Measurements from ENCODE around the gene CFAP77.
A peak's percentile ranks its signal among the peaks of the same experiment; 100 is the strongest.

The CFAP77 gene

GRCh38 chr9:132412089-132412488 lies 2.1 kb downstream of the CFAP77 start:
- H3K36me3 ChIP-seq (ENCODE audit: control insufficient read depth in 1 of 2, insufficient read depth in 2 of 2, low read length in 2 of 2) = no peaks in the 10 kb centered on the region
- no peak overlapping the region for H3K27ac ChIP-seq (ENCODE audit: low read depth, low read length)
- H2BK5ac ChIP-seq (ENCODE audit: low read depth, low read length, poor library complexity) = no peak overlapping the region
- H4K91ac ChIP-seq (ENCODE audit: low read depth, low read length) = no peak overlapping the region
- no peaks in the 10 kb centered on the region for H3K79me2 ChIP-seq (ENCODE audit: control insufficient read depth, insufficient read depth, low read length, poor library complexity)
- DNase-seq = peak in 1 of 2 donors; percentile 40
- no peak overlapping the region for H3K4me3 ChIP-seq (ENCODE audit: low read depth, low read length)
- no peak overlapping the region for H2BK120ac ChIP-seq (ENCODE audit: insufficient read depth, low read length, poor library complexity)
- peaks cover 8 to 14% of the 10 kb centered on the region in 2 experiments for H3K4me1 ChIP-seq (ENCODE audit: control insufficient read depth in 1 of 2, insufficient read depth in 2 of 2, low read length in 2 of 2)
- H3K4ac ChIP-seq (ENCODE audit: low read depth, low read length) = no peak overlapping the region
- H2AK5ac ChIP-seq (ENCODE audit: low read length) = no peak overlapping the region
- WGBS (ENCODE audit: extremely low coverage, insufficient coverage, insufficient read length) = no CpG with 5 or more reads among the region's 8 CpGs
- no peak overlapping the region for H2BK12ac ChIP-seq (ENCODE audit: low read length)
- H3K79me1 ChIP-seq (ENCODE audit: low read length) = no peaks in the 10 kb centered on the region
- H3K27me3 ChIP-seq (ENCODE audit: insufficient read depth, low read length) = peaks cover 17% of the 10 kb centered on the region
- H4K8ac ChIP-seq (ENCODE audit: low read depth, low read length) = no peak overlapping the region
- no peak overlapping the region for H3K23ac ChIP-seq (ENCODE audit: low read length)
- no peak overlapping the region for H3K9ac ChIP-seq (ENCODE audit: low read length)
- no peak overlapping the region for H3K14ac ChIP-seq (ENCODE audit: low read length)
- no peak overlapping the region for H2AFZ ChIP-seq (ENCODE audit: insufficient read depth, low read length, poor library complexity)
- no peak overlapping the region for H3K18ac ChIP-seq (ENCODE audit: low read length)
- no peak overlapping the region for H3K4me2 ChIP-seq (ENCODE audit: low read length)
- peaks cover 6% of the 10 kb centered on the region for H3K9me3 ChIP-seq (ENCODE audit: insufficient read depth, low read depth, low read length)
- H4K12ac ChIP-seq (ENCODE audit: low read depth, low read length) = no peak overlapping the region

- H4K91ac ChIP-seq (ENCODE audit: low read depth, low read length) = no peak overlapping the region
Measured at GRCh38 chr9:132413926-132414325, 3.9 kb downstream of the CFAP77 start.

GRCh38 chr9:132414731-132415130 lies 4.7 kb downstream of the CFAP77 start:
- H3K9ac ChIP-seq (ENCODE audit: low read length) = no peak overlapping the region
- no peak overlapping the region for H3K18ac ChIP-seq (ENCODE audit: low read length)
- H2AFZ ChIP-seq (ENCODE audit: insufficient read depth, low read length, poor library complexity) = no peak overlapping the region
- H2BK120ac ChIP-seq (ENCODE audit: insufficient read depth, low read length, poor library complexity) = no peak overlapping the region
- DNase-seq = no peak
- H3K4me3 ChIP-seq (ENCODE audit: low read depth, low read length) = no peak overlapping the region
- no CpG with 5 or more reads among the region's 7 CpGs for WGBS (ENCODE audit: extremely low coverage, insufficient coverage, insufficient read length)
- no peak overlapping the region for H3K14ac ChIP-seq (ENCODE audit: low read length)
- no peak overlapping the region for H2AK5ac ChIP-seq (ENCODE audit: low read length)
- H3K9me3 ChIP-seq (ENCODE audit: insufficient read depth, low read depth, low read length) = peaks cover 6% of the 10 kb centered on the region
- H3K79me2 ChIP-seq (ENCODE audit: control insufficient read depth, insufficient read depth, low read length, poor library complexity) = no peaks in the 10 kb centered on the region
- no peaks in the 10 kb centered on the region for H3K79me1 ChIP-seq (ENCODE audit: low read length)
- H2BK5ac ChIP-seq (ENCODE audit: low read depth, low read length, poor library complexity) = no peak overlapping the region
- no peaks in the 10 kb centered on the region for H3K36me3 ChIP-seq (ENCODE audit: control insufficient read depth in 1 of 2, insufficient read depth in 2 of 2, low read length in 2 of 2)
- H3K4ac ChIP-seq (ENCODE audit: low read depth, low read length) = no peak overlapping the region
- H3K27ac ChIP-seq (ENCODE audit: low read depth, low read length) = no peak overlapping the region
- H4K91ac ChIP-seq (ENCODE audit: low read depth, low read length) = no peak overlapping the region
- peaks cover 8 to 11% of the 10 kb centered on the region in 2 experiments for H3K4me1 ChIP-seq (ENCODE audit: control insufficient read depth in 1 of 2, insufficient read depth in 2 of 2, low read length in 2 of 2)
- no peak overlapping the region for H4K8ac ChIP-seq (ENCODE audit: low read depth, low read length)
- no peak overlapping the region for H3K4me2 ChIP-seq (ENCODE audit: low read length)
- H2BK12ac ChIP-seq (ENCODE audit: low read length) = no peak overlapping the region
- peaks cover 10% of the 10 kb centered on the region for H3K27me3 ChIP-seq (ENCODE audit: insufficient read depth, low read length)
- H4K12ac ChIP-seq (ENCODE audit: low read depth, low read length) = no peak overlapping the region
- no peak overlapping the region for H3K23ac ChIP-seq (ENCODE audit: low read length)

More at GRCh38 chr9:132413926-132414325, 3.9 kb downstream of the CFAP77 start:
- no CpG with 5 or more reads among the region's 5 CpGs for WGBS (ENCODE audit: extremely low coverage, insufficient coverage, insufficient read length)
- Histone ChIP-seq H3K14ac (ENCODE audit: low read length) (no peak overlapping the region), H3K9me3 (ENCODE audit: insufficient read depth, low read depth, low read length) (peaks cover 6% of the 10 kb centered on the region), H4K12ac (ENCODE audit: low read depth, low read length) (no peak overlapping the region), H3K27ac (ENCODE audit: low read depth, low read length) (no peak overlapping the region), H3K23ac (ENCODE audit: low read length) (no peak overlapping the region), H3K27me3 (ENCODE audit: insufficient read depth, low read length) (peaks cover 17% of the 10 kb centered on the region), H2AK5ac (ENCODE audit: low read length) (no peak overlapping the region), H3K79me2 (ENCODE audit: control insufficient read depth, insufficient read depth, low read length, poor library complexity) (no peaks in the 10 kb centered on the region), H3K4me2 (ENCODE audit: low read length) (no peak overlapping the region), H3K4me3 (ENCODE audit: low read depth, low read length) (no peak overlapping the region), H2BK12ac (ENCODE audit: low read length) (no peak overlapping the region), H2AFZ (ENCODE audit: insufficient read depth, low read length, poor library complexity) (no peak overlapping the region), H3K4me1 (ENCODE audit: control insufficient read depth in 1 of 2, insufficient read depth in 2 of 2, low read length in 2 of 2) (peaks cover 8 to 14% of the 10 kb centered on the region in 2 experiments), H4K8ac (ENCODE audit: low read depth, low read length) (no peak overlapping the region), H3K79me1 (ENCODE audit: low read length) (no peaks in the 10 kb centered on the region), H3K9ac (ENCODE audit: low read length) (no peak overlapping the region), H2BK5ac (ENCODE audit: low read depth, low read length, poor library complexity) (no peak overlapping the region), H3K36me3 (ENCODE audit: control insufficient read depth in 1 of 2, insufficient read depth in 2 of 2, low read length in 2 of 2) (no peaks in the 10 kb centered on the region), H3K18ac (ENCODE audit: low read length) (no peak overlapping the region), H2BK120ac (ENCODE audit: insufficient read depth, low read length, poor library complexity) (no peak overlapping the region), H3K4ac (ENCODE audit: low read depth, low read length) (no peak overlapping the region)
- no peak for DNase-seq

- no peak overlapping the region for H3K23ac ChIP-seq (ENCODE audit: low read length)
- no peak overlapping the region for H3K9ac ChIP-seq (ENCODE audit: low read length)
- no peak overlapping the region for H3K14ac ChIP-seq (ENCODE audit: low read length)
- DNase-seq = no peak
- H3K4ac ChIP-seq (ENCODE audit: low read depth, low read length) = no peak overlapping the region
- no peaks in the 10 kb centered on the region for H3K79me2 ChIP-seq (ENCODE audit: control insufficient read depth, insufficient read depth, low read length, poor library complexity)
- no peak overlapping the region for H3K4me2 ChIP-seq (ENCODE audit: low read length)
- no peak overlapping the region for H3K4me3 ChIP-seq (ENCODE audit: low read depth, low read length)
- H2AK5ac ChIP-seq (ENCODE audit: low read length) = no peak overlapping the region
- WGBS (ENCODE audit: extremely low coverage, insufficient coverage, insufficient read length) = no CpG with 5 or more reads among the region's 12 CpGs
- H3K36me3 ChIP-seq (ENCODE audit: control insufficient read depth in 1 of 2, insufficient read depth in 2 of 2, low read length in 2 of 2) = no peaks in the 10 kb centered on the region
- H3K9me3 ChIP-seq (ENCODE audit: insufficient read depth, low read depth, low read length) = peaks cover 5% of the 10 kb centered on the region
- no peak overlapping the region for H4K8ac ChIP-seq (ENCODE audit: low read depth, low read length)
- no peak overlapping the region for H2BK12ac ChIP-seq (ENCODE audit: low read length)
- no peak overlapping the region for H2BK120ac ChIP-seq (ENCODE audit: insufficient read depth, low read length, poor library complexity)
- H3K27ac ChIP-seq (ENCODE audit: low read depth, low read length) = no peak overlapping the region
- no peak overlapping the region for H4K12ac ChIP-seq (ENCODE audit: low read depth, low read length)
- H3K27me3 ChIP-seq (ENCODE audit: insufficient read depth, low read length) = peaks cover 7% of the 10 kb centered on the region
- H3K79me1 ChIP-seq (ENCODE audit: low read length) = no peaks in the 10 kb centered on the region
- no peak overlapping the region for H4K91ac ChIP-seq (ENCODE audit: low read depth, low read length)
- no peak overlapping the region for H2AFZ ChIP-seq (ENCODE audit: insufficient read depth, low read length, poor library complexity)
- H2BK5ac ChIP-seq (ENCODE audit: low read depth, low read length, poor library complexity) = no peak overlapping the region
- H3K18ac ChIP-seq (ENCODE audit: low read length) = no peak overlapping the region
- H3K4me1 ChIP-seq (ENCODE audit: control insufficient read depth in 1 of 2, insufficient read depth in 2 of 2, low read length in 2 of 2) = peaks cover 6% of the 10 kb centered on the region in 2 experiments
Measured at GRCh38 chr9:132415181-132415580, 5.2 kb downstream of the CFAP77 start.
